Activated T-cell treated with anti-CD3 and anti-CD28 coated beads for 24 hours (primary cell): Measurements from ENCODE around the gene RFESD.
"Not testable (repeated sequence)": the region's sequence is repeated elsewhere in the genome, so short reads cannot be mapped to it uniquely, and the experiment has no call there.

Source experiments
- DNase-seq: peaks from one replicate; pipeline ENCODE4 v3.0.0-alpha.2; 2020; ENCODE audit warnings: low read depth

RFESD gene

GRCh38 chr5:95667061-95667618 is 20.6 kb downstream of the RFESD start:
- no peak for DNase-seq

GRCh38 chr5:95667678-95668077 is 21.1 kb downstream of the RFESD start:
- DNase-seq, result no peak

- no peak for DNase-seq
These were observed 21.6 kb downstream of the RFESD start for GRCh38 chr5:95668216-95668615.

GRCh38 chr5:95668728-95669127 is 22.2 kb downstream of the RFESD start:
- DNase-seq, result no peak

GRCh38 chr5:95669540-95669939 is 23.0 kb downstream of the RFESD start:
- DNase-seq, result no peak

- no peak for DNase-seq
These were observed 23.4 kb downstream of the RFESD start for GRCh38 chr5:95669985-95670384.

GRCh38 chr5:95670568-95670967 is 24.0 kb downstream of the RFESD start:
- no peak for DNase-seq

- DNase-seq, result no peak
These were observed 25.2 kb downstream of the RFESD start for GRCh38 chr5:95671826-95672225.

- DNase-seq, result no peak
These were observed 26.1 kb downstream of the RFESD start for GRCh38 chr5:95672641-95673040.

GRCh38 chr5:95673081-95673480 is 26.5 kb downstream of the RFESD start:
- no peak for DNase-seq

GRCh38 chr5:95682891-95683290 is 36.3 kb downstream of the RFESD start, which contains the start of gene SPATA9:
TSS of gene SPATA9 (minus strand) at chr5:95682991. CDS start at chr5:95682854, 137 bp downstream.
- no peak for DNase-seq

- no peak for DNase-seq
These were observed 37.8 kb downstream of the RFESD start for GRCh38 chr5:95684361-95684760.

GRCh38 chr5:95686651-95687050 is 40.1 kb downstream of the RFESD start:
- DNase-seq, result no peak

GRCh38 chr5:95689680-95690079 is 43.1 kb downstream of the RFESD start:
- no peak for DNase-seq

GRCh38 chr5:95690333-95690732 is 43.8 kb downstream of the RFESD start:
- no peak for DNase-seq

GRCh38 chr5:95697781-95698681 is 51.5 kb downstream of the RFESD start:
- no peak for DNase-seq

- DNase-seq, result no peak
These were observed 52.8 kb downstream of the RFESD start for GRCh38 chr5:95699337-95699736.

GRCh38 chr5:95701074-95701473 is 54.5 kb downstream of the RFESD start:
- no peak for DNase-seq

- DNase-seq, result no peak
These were observed 57.6 kb downstream of the RFESD start for GRCh38 chr5:95704150-95704549.

GRCh38 chr5:95706196-95706595 is 59.6 kb downstream of the RFESD start:
- DNase-seq, result not testable (repeated sequence)

- DNase-seq, result no peak
These were observed 60.5 kb downstream of the RFESD start for GRCh38 chr5:95707055-95707454.
